Measurements from ENCODE around the gene PPP1R14B. TPM values are rescaled to one million over a fixed set of nuclear protein-coding genes. Genes with fewer than 3 reads are reported as not detected.

Gene PPP1R14B
- total and polyA plus RNA-seq, 2 of the 13 experiments (the other 11 are each of a cell fraction or from before 2014, with no cell fraction given), result 110 to 148 TPM

- TF ChIP-seq ZNF563 (CRISPR knock-in tag; IDR thresholded peaks at IDR 0.05), result no peak; the same call in 1 of the 2 replicates
- no peak for TF ChIP-seq ZNF83 (CRISPR knock-in tag; IDR thresholded peaks at IDR 0.05; ENCODE audit: borderline replicate concordance)
- TF ChIP-seq ZBTB8A (CRISPR knock-in tag; IDR thresholded peaks at IDR 0.05; ENCODE audit: borderline replicate concordance, low read depth), result no peak
- TF ChIP-seq FLYWCH1 (CRISPR knock-in tag; IDR thresholded peaks at IDR 0.05), result no peak
- TF ChIP-seq, protein P1, sequence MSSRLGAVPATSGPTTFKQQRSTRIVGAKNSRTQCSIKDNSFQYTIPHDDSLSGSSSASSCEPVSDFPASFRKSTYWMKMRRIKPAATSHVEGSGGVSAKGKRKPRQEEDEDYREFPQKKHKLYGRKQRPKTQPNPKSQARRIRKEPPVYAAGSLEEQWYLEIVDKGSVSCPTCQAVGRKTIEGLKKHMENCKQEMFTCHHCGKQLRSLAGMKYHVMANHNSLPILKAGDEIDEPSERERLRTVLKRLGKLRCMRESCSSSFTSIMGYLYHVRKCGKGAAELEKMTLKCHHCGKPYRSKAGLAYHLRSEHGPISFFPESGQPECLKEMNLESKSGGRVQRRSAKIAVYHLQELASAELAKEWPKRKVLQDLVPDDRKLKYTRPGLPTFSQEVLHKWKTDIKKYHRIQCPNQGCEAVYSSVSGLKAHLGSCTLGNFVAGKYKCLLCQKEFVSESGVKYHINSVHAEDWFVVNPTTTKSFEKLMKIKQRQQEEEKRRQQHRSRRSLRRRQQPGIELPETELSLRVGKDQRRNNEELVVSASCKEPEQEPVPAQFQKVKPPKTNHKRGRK (CRISPR knock-in tag; IDR thresholded peaks at IDR 0.05), result no peak
- peak; percentile 76 for TF ChIP-seq NFYB (CRISPR knock-in tag; IDR thresholded peaks at IDR 0.05)
- no peak for TF ChIP-seq CBX2 (IDR thresholded peaks at IDR 0.05; ENCODE audit: low read depth, low read length)
- TF ChIP-seq CBX2 (CRISPR knock-in tag; IDR thresholded peaks at IDR 0.05; ENCODE audit: low read depth), result no peak
- TF ChIP-seq ZSCAN21 (CRISPR knock-in tag; IDR thresholded peaks at IDR 0.05; ENCODE audit: borderline replicate concordance), result no peak
- no peak for TF ChIP-seq IRF2 (CRISPR knock-in tag; IDR thresholded peaks at IDR 0.05)
- TF ChIP-seq THAP11 (CRISPR knock-in tag; IDR thresholded peaks at IDR 0.05), result peak; percentile 54
- TF ChIP-seq KAT2B (IDR thresholded peaks at IDR 0.05; ENCODE audit: borderline replicate concordance, low read depth, low read length), result no peak
- TF ChIP-seq ZNF891 (CRISPR knock-in tag; IDR thresholded peaks at IDR 0.05), result peak; percentile 77
- peak; percentile 78 for TF ChIP-seq POLR2G (IDR thresholded peaks at IDR 0.05; ENCODE audit: low read depth, low read length)
- no peak for TF ChIP-seq ZNF512B (CRISPR knock-in tag; IDR thresholded peaks at IDR 0.05; ENCODE audit: borderline replicate concordance)
- TF ChIP-seq ZNF501 (CRISPR knock-in tag; IDR thresholded peaks at IDR 0.05), result peak; percentile 76
- no peak for TF ChIP-seq ZNF160 (CRISPR knock-in tag; IDR thresholded peaks at IDR 0.05)
- TF ChIP-seq LCORL (IDR thresholded peaks at IDR 0.05), result no peak
- TF ChIP-seq LCORL (CRISPR knock-in tag; IDR thresholded peaks at IDR 0.05), result peak; percentile 65; the same call in 1 of the 2 replicates
- no peak for TF ChIP-seq ETV6 (CRISPR knock-in tag; conservative IDR thresholded peaks at IDR 0.05)
- TF ChIP-seq, protein P2, sequence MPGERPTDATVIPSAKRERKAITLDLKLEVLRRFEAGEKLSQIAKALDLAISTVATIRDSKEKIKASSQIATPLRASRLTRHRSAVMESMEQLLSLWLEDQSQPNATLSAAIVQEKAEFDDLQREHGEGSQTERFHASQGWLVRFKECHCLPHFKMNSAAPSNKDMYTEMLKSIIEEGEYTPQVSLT (CRISPR knock-in tag; IDR thresholded peaks at IDR 0.05; ENCODE audit: borderline replicate concordance, low read depth), result 0 out of 2 replicates have a peak, but pooled peaks have one; percentile 24
- no peak for TF ChIP-seq RNF2 (conservative IDR thresholded peaks at IDR 0.05; ENCODE audit: low read depth)
- no peak for TF ChIP-seq RNF219 (CRISPR knock-in tag; IDR thresholded peaks at IDR 0.05)
- TF ChIP-seq ZKSCAN5 (CRISPR knock-in tag; IDR thresholded peaks at IDR 0.05), result no peak
Observed at GRCh38 chr11:64230171-64230984, 16.4 kb downstream of the PPP1R14B start, which contains the start of gene DNAJC4 (continued).

Measured in HepG2 (cell line).